Subcutaneous abdominal adipose tissue (tissue), 5 donors: ENCODE results near the gene ABCB11.

Source experiments
- H3K27ac ChIP-seq: one replicate; pipeline ENCODE4 v1.7.0; 2013; ENCODE audit warnings: low read depth, mild to moderate bottlenecking, inconsistent platforms, low read length, moderate library complexity
- H3K27me3 ChIP-seq, 5 donors: one replicate each; pipeline ENCODE4 v1.7.0; 2013; ENCODE audit warnings: low read length in 5 of 5, inconsistent platforms in 1 of 5; ENCODE audit not compliant: control insufficient read depth in 5 of 5, insufficient read depth in 4 of 5
- H3K36me3 ChIP-seq, 5 donors: one replicate each; pipeline ENCODE4 v1.7.0; 2013; ENCODE audit warnings: low read length in 5 of 5; ENCODE audit not compliant: control insufficient read depth in 5 of 5, insufficient read depth in 5 of 5
- H3K4me1 ChIP-seq, 5 donors: one replicate each; pipeline ENCODE4 v1.7.0; 2013; ENCODE audit warnings: low read length in 5 of 5, mild to moderate bottlenecking in 3 of 5, moderate library complexity in 1 of 5; ENCODE audit not compliant: control insufficient read depth in 5 of 5, insufficient read depth in 5 of 5
- H3K4me3 ChIP-seq, 5 donors: one replicate each; pipeline ENCODE4 v1.7.0; 2013; ENCODE audit warnings: low read length in 5 of 5, low read depth in 1 of 5
- H3K9ac ChIP-seq, 5 donors: one replicate each; pipeline ENCODE4 v1.7.0; 2013; ENCODE audit warnings: low read length in 5 of 5, mild to moderate bottlenecking in 4 of 5, moderate library complexity in 3 of 5
- H3K9me3 ChIP-seq, 5 donors: one replicate each; pipeline ENCODE4 v1.7.0; 2013; ENCODE audit warnings: low read length in 5 of 5; ENCODE audit not compliant: control insufficient read depth in 5 of 5
- donor health status: healthy.
- donor health status: healthy.
- donor health status: healthy.
- donor health status: healthy.
- donor health status: healthy.

Gene ABCB11

DNA sequence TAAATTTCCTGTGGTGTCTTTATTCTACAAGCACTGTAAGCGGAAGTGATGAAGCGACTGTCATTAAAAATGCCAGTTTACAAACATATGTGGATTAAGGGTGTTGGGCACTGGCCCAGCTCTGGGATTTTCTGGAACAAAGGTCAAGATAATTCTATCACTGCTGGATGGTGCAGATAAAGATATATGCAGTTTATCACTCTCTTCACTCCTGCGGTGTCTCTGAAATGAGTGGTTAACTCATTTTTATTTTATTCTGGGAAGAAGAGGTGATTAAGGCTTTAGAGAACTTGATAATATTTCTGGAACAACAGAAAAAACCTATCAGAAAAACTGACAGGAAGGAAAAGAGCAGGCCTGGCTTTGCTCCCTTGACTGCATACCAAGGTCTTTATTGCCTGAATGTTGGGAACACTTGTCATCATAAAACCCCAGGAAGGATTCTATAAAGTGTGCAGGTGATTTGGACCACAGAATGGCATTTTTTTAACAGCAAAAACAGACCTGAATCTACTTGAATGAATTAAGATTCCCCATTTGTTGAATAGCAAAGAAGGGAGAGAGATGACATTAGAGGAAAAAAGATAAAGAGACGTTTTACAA is 32.4 kb downstream of the ABCB11 start:
- no peaks in the 10 kb centered on the region for H3K27me3 ChIP-seq
- H3K4me3 ChIP-seq: no peak overlapping the region
- no peaks in the 10 kb centered on the region for H3K36me3 ChIP-seq
- H3K9ac ChIP-seq: no peak overlapping the region
- H3K27ac ChIP-seq: no peak overlapping the region
- peaks cover 0 to 8% (median 0%) of the 10 kb centered on the region in 5 donors for H3K4me1 ChIP-seq
- no peaks in the 10 kb centered on the region for H3K9me3 ChIP-seq

DNA sequence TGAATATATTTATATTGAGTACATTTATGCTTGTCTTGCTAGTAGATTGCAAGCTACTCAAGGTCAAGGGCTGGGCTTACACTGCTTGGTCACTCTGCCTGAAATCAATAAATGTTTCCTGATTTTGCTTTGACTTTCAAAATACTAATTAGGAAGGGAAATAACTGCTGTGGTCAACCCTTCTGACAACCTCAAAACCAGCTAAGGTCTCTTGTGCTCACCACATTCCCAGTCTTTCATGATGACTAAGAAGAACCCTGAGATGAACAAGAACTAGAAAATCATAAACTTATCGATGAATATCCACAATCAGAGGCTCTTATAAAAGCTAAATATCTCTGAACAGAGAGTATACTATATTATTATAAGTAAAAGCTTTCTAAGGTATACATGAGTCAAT is 33.3 kb downstream of the ABCB11 start:
- no peak overlapping the region for H3K27ac ChIP-seq
- no peak overlapping the region for H3K4me3 ChIP-seq
- no peaks in the 10 kb centered on the region for H3K27me3 ChIP-seq
- no peaks in the 10 kb centered on the region for H3K9me3 ChIP-seq
- no peak overlapping the region for H3K9ac ChIP-seq
- no peaks in the 10 kb centered on the region for H3K36me3 ChIP-seq
- peaks cover 0 to 12% (median 3%) of the 10 kb centered on the region in 5 donors for H3K4me1 ChIP-seq

DNA sequence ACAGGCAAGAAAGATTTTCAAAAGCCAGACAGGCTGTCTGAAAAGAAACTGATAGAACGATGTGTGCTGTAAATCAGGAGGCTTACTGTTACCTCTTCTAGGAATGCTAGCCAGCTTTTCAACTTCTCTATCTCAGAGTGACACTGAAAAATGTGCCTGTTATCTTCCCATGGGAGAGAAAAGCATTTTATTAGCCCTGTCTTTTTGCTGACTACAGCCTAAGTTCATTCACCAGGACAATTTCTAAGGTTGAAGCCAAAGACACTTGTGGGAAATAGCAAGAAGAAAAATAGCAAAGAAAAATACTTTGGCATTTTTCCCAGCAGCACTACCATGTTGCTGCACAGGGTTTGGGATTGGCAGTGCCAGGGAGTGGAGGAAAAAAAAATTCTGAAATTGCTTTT is 34.0 kb downstream of the ABCB11 start:
- H3K27ac ChIP-seq: no peak overlapping the region
- no peaks in the 10 kb centered on the region for H3K9me3 ChIP-seq
- no peaks in the 10 kb centered on the region for H3K36me3 ChIP-seq
- H3K27me3 ChIP-seq: no peaks in the 10 kb centered on the region
- peaks cover 0 to 19% (median 7%) of the 10 kb centered on the region in 5 donors for H3K4me1 ChIP-seq
- no peak overlapping the region for H3K9ac ChIP-seq
- H3K4me3 ChIP-seq: no peak overlapping the region

DNA sequence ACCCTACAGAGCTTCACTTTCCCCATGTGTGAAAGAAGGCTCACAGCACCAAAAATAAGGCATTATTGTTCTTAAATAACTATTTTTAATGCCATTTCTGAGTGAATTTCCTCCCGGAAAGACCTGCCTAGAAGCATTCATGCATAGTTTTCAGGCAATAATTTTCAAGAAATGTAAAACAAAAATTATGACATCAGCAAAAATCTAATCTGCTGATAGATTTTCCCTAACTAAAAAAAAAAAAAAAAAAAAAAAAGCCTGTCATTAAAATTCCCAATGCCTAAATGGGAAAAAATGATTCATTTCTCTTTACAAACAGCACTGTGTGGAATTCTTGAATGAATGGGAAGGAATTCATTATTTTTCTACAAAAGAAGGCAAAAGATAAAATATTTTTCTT is 35.4 kb downstream of the ABCB11 start:
- no peaks in the 10 kb centered on the region for H3K27me3 ChIP-seq
- H3K9me3 ChIP-seq: no peaks in the 10 kb centered on the region
- H3K4me1 ChIP-seq: peaks cover 0 to 22% (median 7%) of the 10 kb centered on the region in 5 donors

DNA sequence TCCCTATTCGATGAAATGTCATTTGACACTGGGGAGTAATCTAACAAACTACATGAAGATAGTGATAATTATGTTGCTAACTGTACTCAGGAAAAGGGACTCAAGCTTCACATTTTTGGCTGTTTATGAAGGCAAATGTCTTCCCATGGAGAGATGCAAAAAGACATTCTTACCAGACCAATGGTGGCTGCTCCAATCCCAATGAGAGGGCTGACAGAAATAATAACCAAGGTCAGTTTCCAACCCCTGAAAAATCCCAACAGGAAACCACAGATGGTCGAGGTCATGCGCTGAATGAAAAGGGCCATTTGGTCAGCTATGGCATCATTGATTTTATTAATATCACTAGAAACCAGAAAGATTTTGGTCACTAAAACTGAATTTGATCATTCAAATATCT is 37.6 kb downstream of the ABCB11 start:
- Histone ChIP-seq H3K9ac (no peak overlapping the region), H3K36me3 (no peaks in the 10 kb centered on the region), H3K4me1 (peaks cover 0 to 22% (median 7%) of the 10 kb centered on the region in 5 donors), H3K4me3 (no peak overlapping the region), H3K9me3 (no peaks in the 10 kb centered on the region), H3K27me3 (no peaks in the 10 kb centered on the region), H3K27ac (no peak overlapping the region)

More for the DNA sequence above, 35.4 kb downstream of the ABCB11 start:
- no peak overlapping the region for H3K9ac ChIP-seq
- H3K27ac ChIP-seq: no peak overlapping the region
- H3K36me3 ChIP-seq: no peaks in the 10 kb centered on the region
- no peak overlapping the region for H3K4me3 ChIP-seq

DNA sequence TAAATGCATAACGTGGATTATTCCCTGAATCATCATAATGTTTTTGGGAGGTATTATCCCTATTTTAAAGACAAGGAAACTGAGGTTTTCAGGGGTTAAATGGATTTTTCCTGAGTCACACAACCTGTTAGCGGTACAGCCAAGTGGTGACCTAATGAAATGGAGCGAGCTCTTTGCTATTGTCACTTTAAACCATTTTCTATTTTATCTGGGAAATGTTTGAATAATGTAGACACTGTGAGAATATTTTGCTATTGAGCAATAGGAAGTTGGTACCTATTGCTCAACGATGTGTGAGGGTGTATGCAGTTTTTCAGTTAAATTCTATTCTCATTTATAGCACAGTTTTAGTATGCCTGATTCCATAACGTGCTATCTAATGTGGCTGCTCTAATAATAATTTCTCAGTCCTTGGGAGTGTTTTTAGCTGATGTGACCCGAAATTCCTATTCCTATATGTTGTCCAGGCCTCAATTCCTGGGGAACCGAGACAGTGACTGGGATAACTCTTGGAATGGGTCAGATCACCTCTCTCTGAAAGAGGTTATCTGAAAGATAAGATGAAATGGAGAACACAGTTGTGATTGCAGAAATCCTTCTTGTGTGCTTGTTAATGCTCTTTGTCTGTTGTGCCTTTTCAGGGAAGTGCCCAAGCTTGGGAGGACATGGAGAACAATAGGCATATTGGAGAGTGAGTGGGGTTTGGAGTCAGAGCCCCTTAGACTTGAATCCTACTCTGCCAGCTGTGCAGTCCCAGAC is 38.4 kb downstream of the ABCB11 start:
- Histone ChIP-seq H3K9ac (no peak overlapping the region), H3K27ac (no peak overlapping the region), H3K4me1 (peaks cover 0 to 22% (median 7%) of the 10 kb centered on the region in 5 donors)

DNA sequence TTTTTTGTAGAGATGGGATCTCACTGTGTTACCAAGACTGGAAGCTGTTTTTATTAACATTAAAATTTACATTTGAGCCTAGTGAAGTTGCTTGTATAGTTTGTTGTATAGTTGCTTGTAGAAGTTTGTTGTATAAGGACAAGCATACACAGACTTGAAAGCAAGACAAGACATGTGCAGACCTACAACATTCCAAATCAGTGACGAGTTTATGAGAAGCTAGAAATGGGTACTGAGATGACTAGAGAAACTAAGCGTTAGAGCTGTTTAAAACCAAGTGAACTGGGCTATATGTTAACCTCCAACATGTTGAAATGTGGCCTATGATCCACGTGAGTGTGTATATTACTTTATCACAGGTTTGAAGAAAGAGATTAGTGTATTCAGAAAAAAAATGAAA is 39.1 kb downstream of the ABCB11 start:
- Histone ChIP-seq H3K4me1 (peaks cover 0 to 19% (median 7%) of the 10 kb centered on the region in 5 donors), H3K9me3 (no peaks in the 10 kb centered on the region), H3K27me3 (no peaks in the 10 kb centered on the region), H3K4me3 (no peak overlapping the region), H3K36me3 (no peaks in the 10 kb centered on the region), H3K9ac (no peak overlapping the region), H3K27ac (no peak overlapping the region)

More for the DNA sequence above, 38.4 kb downstream of the ABCB11 start:
- Histone ChIP-seq H3K27me3 (no peaks in the 10 kb centered on the region), H3K9me3 (no peaks in the 10 kb centered on the region), H3K4me3 (no peak overlapping the region), H3K36me3 (no peaks in the 10 kb centered on the region)

DNA sequence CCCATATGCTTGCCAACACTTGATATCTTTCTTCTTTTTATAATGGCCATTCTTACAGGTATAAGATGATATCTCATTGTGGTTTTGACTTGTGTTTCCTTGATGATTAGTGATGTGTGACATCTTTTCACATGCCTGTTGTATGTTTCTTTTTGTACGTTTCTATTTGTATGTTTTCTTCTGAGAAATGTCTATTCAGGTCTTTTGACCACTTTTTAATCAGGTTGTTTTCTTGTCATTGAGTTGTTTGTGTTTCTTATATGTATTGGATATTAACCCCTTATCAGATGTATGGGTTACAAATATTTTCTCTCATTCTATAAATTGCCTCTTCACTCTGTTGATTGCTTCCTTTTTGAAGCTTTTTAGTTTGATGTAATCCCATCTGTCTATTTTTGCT is 42.4 kb downstream of the ABCB11 start:
- Histone ChIP-seq H3K36me3 (no peaks in the 10 kb centered on the region), H3K4me1 (peaks cover 0 to 16% (median 7%) of the 10 kb centered on the region in 5 donors), H3K27me3 (no peaks in the 10 kb centered on the region)

DNA sequence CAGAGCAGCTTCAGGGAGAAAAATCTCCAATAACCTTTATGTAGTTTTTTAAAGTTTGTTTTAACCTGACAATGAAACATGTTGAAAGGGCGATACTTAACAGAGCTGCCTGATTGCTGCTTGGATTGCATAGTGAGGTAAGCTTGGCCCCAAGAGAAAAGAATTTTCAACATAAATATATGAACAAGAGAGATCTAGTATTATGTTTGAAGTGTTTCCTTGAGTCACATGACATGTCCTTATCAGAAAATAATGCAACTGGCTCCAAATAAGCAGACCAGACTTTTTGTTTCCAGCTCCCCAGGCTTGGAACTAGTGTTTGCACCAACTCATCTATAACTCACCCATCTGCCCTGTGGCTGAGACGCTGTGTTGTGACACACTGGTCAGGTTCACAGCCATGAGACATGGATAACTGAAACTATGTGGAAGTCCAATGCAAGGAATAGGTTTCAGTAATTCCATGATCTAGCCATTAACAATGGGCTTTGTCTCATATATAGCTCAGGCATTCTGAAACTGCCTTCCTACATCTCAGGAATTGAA is 44.7 kb downstream of the ABCB11 start:
- Histone ChIP-seq H3K27ac (no peak overlapping the region), H3K9me3 (no peaks in the 10 kb centered on the region), H3K36me3 (no peaks in the 10 kb centered on the region), H3K4me1 (peaks cover 0 to 3% (median 0%) of the 10 kb centered on the region in 5 donors), H3K4me3 (no peak overlapping the region), H3K27me3 (no peaks in the 10 kb centered on the region), H3K9ac (no peak overlapping the region)

More for the DNA sequence above, 42.4 kb downstream of the ABCB11 start:
- Histone ChIP-seq H3K4me3 (no peak overlapping the region), H3K9ac (no peak overlapping the region), H3K27ac (no peak overlapping the region), H3K9me3 (no peaks in the 10 kb centered on the region)

DNA sequence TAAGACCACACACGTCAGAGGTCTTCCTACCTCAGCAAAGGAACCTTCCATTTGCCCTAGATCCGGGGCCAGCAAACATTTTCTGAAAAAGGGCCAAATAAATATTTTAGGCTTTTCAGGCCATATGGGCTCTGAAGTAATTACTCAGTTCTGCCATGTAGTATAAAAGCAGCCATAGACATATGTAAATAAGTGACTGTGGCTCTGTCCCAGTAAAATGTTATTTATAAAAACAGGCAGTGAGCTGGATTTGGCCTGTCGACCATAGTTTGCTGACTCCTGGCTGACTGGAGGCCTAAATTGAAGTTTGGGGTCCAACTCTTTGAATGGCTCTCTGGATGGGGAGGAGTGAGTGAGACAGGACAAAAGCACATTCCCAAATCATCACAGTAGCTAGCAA is 49.5 kb downstream of the ABCB11 start:
- H3K9me3 ChIP-seq: no peaks in the 10 kb centered on the region
- H3K36me3 ChIP-seq: no peaks in the 10 kb centered on the region
- no peak overlapping the region for H3K27ac ChIP-seq
- H3K4me1 ChIP-seq: no peaks in the 10 kb centered on the region
- no peak overlapping the region for H3K4me3 ChIP-seq
- H3K9ac ChIP-seq: no peak overlapping the region
- no peaks in the 10 kb centered on the region for H3K27me3 ChIP-seq
